Left ventricle myocardium inferior (tissue), 1 donor: ENCODE data around the gene MAP2K2. TPM values are rescaled to one million over a fixed set of nuclear protein-coding genes. Genes with fewer than 3 reads are reported as not detected.

Source experiments
- DNase-seq: peaks from one replicate; pipeline ENCODE4 v3.0.0-alpha.2; 2020
- H3K27ac ChIP-seq: fragments of 200-600 bp; replicated peaks from 2 replicates; pipeline ENCODE4 v1.8.0; 2021
- H3K27me3 ChIP-seq: fragments of 200-600 bp; 2 replicates; pipeline ENCODE4 v1.8.0; 2021; ENCODE audit warnings: low read depth
- H3K36me3 ChIP-seq: fragments of 200-600 bp; 2 replicates; pipeline ENCODE4 v1.8.0; 2021
- H3K4me1 ChIP-seq: fragments of 200-600 bp; 2 replicates; pipeline ENCODE4 v1.8.0; 2021
- H3K4me3 ChIP-seq: fragments of 200-600 bp; 2 replicates; pipeline ENCODE4 v1.8.0; 2021; ENCODE audit warnings: mild to moderate bottlenecking, moderate library complexity
- H3K9me3 ChIP-seq: fragments of 200-600 bp; replicated peaks from 2 replicates; pipeline ENCODE4 v1.8.0; 2021
- intact Hi-C: fragments of 100-400 bp; cut with micrococcal nuclease; formaldehyde crosslinking; loops from one replicate; pipeline ENCODE4 v1.11.0; 2022
- total RNA-seq: library from RNA; stranded (reverse); fragmentation: NEBNext Ultra II Directional; extraction: Animal tissue kit (Norgen Biotek cat#: 25700); gene quantifications from one replicate; pipeline ENCODE4 v1.2.1, GENCODE V29; 2021
- TF ChIP-seq, protein P1 (sequence below): fragments of 200-600 bp; IDR thresholded peaks from 2 replicates; pipeline ENCODE4 v1.8.0; 2021; ENCODE audit warnings: antibody characterized with exemption, mild to moderate bottlenecking, borderline replicate concordance
- donor health status: DM: no; HTN: yes; CAD: no; lungs with severe emphysema.

MAP2K2 gene
- total RNA-seq, 1 donor from 2014 or later = 129 TPM

DNA sequence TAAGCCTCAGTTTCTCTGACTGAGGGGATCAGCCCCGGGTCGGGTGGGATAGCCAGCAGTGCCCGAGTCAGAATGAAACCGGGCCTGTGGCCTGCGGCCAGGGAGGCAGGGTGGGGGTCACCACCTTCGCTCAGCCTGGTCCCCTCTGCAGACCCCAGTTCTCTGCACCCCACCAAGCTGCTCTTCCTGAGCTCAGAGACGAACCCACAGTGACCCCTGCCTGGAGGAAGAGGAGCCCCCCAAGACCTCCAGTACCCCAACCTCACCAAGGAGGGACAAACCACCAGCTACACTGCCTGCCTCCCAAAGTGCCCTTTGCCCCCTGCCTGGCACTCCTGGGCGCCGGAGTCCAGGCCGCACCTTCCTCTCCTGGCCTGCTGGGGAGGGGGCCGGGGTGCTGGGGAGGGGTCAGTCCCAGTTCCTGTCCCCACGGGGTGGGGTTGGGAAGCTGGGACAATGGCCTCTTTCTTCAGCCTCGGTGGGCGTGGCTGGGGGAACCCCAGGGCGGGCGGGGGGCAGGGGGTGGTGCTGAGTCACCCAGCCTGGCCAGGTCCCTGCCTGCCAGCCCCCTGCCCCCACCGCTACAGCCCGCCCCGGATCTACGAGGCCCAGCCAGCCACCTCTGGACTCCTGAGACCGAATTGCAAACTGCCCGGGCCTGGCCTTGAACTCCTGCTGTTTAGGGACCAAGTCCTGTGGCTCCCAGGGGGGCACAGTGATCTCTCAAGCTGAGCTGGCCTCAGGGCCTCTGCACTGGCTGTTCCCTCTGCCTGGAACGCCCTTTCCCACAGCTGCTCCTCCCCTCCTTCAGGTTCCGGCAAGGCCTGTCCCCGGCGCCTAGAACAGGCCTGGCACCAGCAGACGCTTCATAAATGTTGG is 71.6 kb downstream of the MAP2K2 start:
- Histone ChIP-seq H3K4me3 (peak overlapping the region; percentile 41), H3K9me3 (no peaks in the 10 kb centered on the region), H3K27ac (peak overlapping the region; percentile 68), H3K4me1 (peaks cover 59% of the 10 kb centered on the region), H3K27me3 (no peaks in the 10 kb centered on the region), H3K36me3 (peaks cover 58% of the 10 kb centered on the region)
- TF ChIP-seq, protein P1, sequence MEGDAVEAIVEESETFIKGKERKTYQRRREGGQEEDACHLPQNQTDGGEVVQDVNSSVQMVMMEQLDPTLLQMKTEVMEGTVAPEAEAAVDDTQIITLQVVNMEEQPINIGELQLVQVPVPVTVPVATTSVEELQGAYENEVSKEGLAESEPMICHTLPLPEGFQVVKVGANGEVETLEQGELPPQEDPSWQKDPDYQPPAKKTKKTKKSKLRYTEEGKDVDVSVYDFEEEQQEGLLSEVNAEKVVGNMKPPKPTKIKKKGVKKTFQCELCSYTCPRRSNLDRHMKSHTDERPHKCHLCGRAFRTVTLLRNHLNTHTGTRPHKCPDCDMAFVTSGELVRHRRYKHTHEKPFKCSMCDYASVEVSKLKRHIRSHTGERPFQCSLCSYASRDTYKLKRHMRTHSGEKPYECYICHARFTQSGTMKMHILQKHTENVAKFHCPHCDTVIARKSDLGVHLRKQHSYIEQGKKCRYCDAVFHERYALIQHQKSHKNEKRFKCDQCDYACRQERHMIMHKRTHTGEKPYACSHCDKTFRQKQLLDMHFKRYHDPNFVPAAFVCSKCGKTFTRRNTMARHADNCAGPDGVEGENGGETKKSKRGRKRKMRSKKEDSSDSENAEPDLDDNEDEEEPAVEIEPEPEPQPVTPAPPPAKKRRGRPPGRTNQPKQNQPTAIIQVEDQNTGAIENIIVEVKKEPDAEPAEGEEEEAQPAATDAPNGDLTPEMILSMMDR = no peak
- DNase-seq = no peak
- intact Hi-C loops = no loop called here

DNA sequence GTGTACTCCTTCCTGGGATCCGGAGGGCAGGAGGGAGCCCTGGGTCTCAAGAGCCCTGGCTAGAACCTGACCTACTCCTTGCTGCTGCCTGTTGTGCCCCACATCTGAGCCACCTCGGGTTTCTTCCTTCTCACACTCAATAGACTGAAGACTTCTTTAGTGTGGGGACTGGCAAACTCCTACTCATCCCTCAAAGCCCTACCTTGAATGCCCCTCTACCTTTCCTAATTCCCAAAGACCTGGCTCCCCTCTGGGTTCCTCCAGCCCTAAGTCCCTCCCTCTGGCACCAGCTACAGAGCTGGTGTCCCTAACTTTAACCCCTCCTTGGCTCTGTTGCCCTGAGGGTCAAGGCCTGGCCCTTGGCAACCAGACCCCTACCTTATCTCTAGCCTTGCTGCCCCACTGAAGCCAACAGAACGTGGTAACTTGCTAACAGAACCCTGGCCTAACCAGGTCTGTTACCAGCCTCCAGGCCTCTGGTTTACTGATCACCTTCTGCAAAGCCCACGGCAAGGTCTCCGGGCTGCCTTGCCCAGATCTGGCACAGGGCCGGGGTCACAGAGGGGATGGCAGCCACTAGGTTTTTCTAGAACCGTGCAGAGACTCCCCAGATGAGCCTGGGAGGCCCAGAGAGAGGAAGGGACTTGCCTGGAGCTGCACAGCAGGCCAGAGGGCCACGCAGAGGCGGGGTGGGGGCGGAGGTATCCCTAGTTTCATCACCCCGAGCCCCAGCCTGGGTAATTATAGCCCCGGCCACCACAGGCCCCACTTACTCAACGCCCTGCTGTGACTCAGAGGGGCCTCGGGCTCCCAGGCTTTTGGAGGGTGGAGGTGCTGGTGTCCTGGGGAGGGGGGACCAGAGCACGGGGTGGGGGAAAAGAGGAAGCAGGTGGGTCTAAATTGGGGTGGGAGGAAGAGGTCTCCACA is 72.5 kb downstream of the MAP2K2 start:
- Histone ChIP-seq H3K4me1 (peaks cover 59% of the 10 kb centered on the region), H3K27me3 (no peaks in the 10 kb centered on the region), H3K9me3 (no peaks in the 10 kb centered on the region), H3K4me3 (no peak overlapping the region), H3K27ac (peak overlapping the region; percentile 68), H3K36me3 (peaks cover 64% of the 10 kb centered on the region)
- intact Hi-C loops = no loop called here
- TF ChIP-seq, protein P1 = no peak
- no peak for DNase-seq

DNA sequence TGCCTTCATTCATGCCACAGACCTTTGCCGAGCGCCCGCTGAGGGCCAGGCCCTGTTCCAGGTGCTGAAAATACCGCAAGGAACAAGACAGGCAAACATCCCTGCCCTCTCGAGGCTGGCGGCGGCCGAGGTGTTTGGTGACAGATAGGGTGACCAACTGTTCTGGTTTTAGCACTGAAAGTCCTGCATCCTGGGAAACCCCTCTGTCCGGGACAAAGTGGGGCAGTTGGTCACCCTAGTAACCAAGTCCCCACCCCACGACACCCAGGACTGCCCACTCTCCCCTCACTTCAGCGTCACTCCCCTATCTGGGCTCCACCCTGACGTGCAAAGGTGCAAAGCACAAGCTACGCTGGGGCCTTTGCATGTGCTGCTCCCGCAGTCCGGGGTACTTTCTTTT is 74.5 kb downstream of the MAP2K2 start:
- Histone ChIP-seq H3K4me3 (no peak overlapping the region), H3K27me3 (no peaks in the 10 kb centered on the region), H3K36me3 (peaks cover 70% of the 10 kb centered on the region), H3K9me3 (no peaks in the 10 kb centered on the region), H3K4me1 (peaks cover 65% of the 10 kb centered on the region), H3K27ac (peak overlapping the region; percentile 55)
- intact Hi-C loops = no loop called here
- TF ChIP-seq, protein P1 = no peak
- DNase-seq = peak; percentile 68

DNA sequence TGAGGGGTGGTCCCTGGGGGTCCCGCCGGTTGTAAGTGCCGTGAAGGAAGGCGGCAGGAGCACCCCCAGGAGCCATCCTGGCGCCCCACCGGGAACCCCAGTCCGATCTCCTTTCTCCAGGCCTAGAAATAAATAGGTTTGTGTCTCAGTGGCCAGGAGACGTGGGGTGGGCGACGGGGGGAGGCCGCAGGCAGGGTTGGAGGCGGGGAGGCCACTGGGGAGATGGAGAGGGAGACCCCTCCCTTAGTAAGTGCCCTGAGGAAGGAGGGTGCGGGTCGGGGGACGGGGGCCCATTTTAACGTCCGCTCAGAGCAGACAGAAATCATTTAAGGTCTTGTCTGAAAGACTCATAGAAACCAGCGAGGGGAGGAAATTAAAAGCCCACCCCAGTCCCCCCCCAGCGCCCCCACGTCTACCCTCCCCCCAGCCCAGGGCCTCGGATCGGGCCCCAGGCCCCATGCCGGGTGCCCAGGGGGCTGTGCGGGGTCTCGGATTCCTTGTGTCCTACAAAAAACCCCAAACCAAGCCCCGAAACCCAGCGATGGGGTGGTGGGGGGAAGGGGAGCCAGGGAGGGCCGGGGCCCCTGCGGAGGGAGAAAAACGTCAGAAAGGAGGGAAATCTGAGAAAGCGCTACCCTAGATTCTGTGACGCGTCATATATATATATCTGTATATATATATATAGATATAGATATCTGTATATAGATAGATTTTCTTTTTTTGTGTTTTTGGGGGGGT is 76.8 kb downstream of the MAP2K2 start:
- no peak overlapping the region for H3K4me3 ChIP-seq
- H3K27me3 ChIP-seq = no peaks in the 10 kb centered on the region
- no peaks in the 10 kb centered on the region for H3K9me3 ChIP-seq
- TF ChIP-seq, protein P1 = no peak
- H3K27ac ChIP-seq = no peak overlapping the region
- H3K36me3 ChIP-seq = peaks cover 47% of the 10 kb centered on the region
- intact Hi-C loops = no loop called here
- no peak for DNase-seq
- peaks cover 66% of the 10 kb centered on the region for H3K4me1 ChIP-seq

GRCh38 chr19:4046362-4046691 is 77.6 kb downstream of the MAP2K2 start:
- peaks cover 47% of the 10 kb centered on the region for H3K36me3 ChIP-seq
- H3K4me1 ChIP-seq = peaks cover 61% of the 10 kb centered on the region
- no peaks in the 10 kb centered on the region for H3K9me3 ChIP-seq

More at GRCh38 chr19:4046362-4046691, 77.6 kb downstream of the MAP2K2 start:
- DNase-seq = no peak
- intact Hi-C loops = no loop called here
- Histone ChIP-seq H3K27ac (no peak overlapping the region), H3K27me3 (no peaks in the 10 kb centered on the region), H3K4me3 (no peak overlapping the region)
- TF ChIP-seq, protein P1 = no peak
